Natural killer cell (primary cell): ENCODE measurements around the gene ZMYM2. TPM values are rescaled to one million over a fixed set of nuclear protein-coding genes. Genes with fewer than 3 reads are reported as not detected.

Source experiments
- ATAC-seq, 3 donors: fragments of 150-1000 bp in 2 of 3; fragments of 200-7000 bp in 1 of 3; cut with Tn5 transposase; 1 replicate in 1 of 3; 2 replicates in 2 of 3; pipeline ENCODE4 v1.10.0; 2021; ENCODE audit warnings: mild to moderate bottlenecking in 2 of 3, moderate library complexity in 2 of 3
- DNase-seq, 2 donors: peaks; one replicate each; pipeline versions ENCODE4 v3.0.0 to v3.0.0-alpha.2; 2013 to 2021; ENCODE audit warnings: mixed read lengths in 1 of 2
- H3K27ac ChIP-seq: one replicate; pipeline ENCODE4 v1.5.1; 2013; ENCODE audit warnings: mild to moderate bottlenecking, low read length
- H3K27me3 ChIP-seq: one replicate; pipeline ENCODE4 v1.6.1; 2013; ENCODE audit warnings: low read length; ENCODE audit not compliant: control insufficient read depth, insufficient read depth
- H3K36me3 ChIP-seq: one replicate; pipeline ENCODE4 v1.6.1; 2013; ENCODE audit warnings: low read length; ENCODE audit not compliant: control insufficient read depth, insufficient read depth
- H3K4me1 ChIP-seq: one replicate; pipeline ENCODE4 v1.6.1; 2013; ENCODE audit warnings: low read length; ENCODE audit not compliant: control insufficient read depth, insufficient read depth
- H3K4me3 ChIP-seq: one replicate; pipeline ENCODE4 v1.5.1; 2013; ENCODE audit warnings: low read length
- H3K9me3 ChIP-seq: one replicate; pipeline ENCODE4 v1.6.1; 2013; ENCODE audit warnings: low read length; ENCODE audit not compliant: control insufficient read depth, insufficient read depth
- H3K27ac Mint-ChIP-seq, 2 donors: one replicate each; pipeline ENCODE4 v1.8.0; 2022; ENCODE audit warnings: mild to moderate bottlenecking in 2 of 2, mixed read lengths in 2 of 2, moderate library complexity in 1 of 2
- H3K27me3 Mint-ChIP-seq, 2 donors: one replicate each; pipeline ENCODE4 v1.8.0; 2022; ENCODE audit warnings: low read depth in 2 of 2, mixed read lengths in 2 of 2
- H3K36me3 Mint-ChIP-seq: one replicate; pipeline ENCODE4 v1.8.0; 2022; ENCODE audit warnings: mixed read lengths
- H3K4me1 Mint-ChIP-seq, 2 donors: one replicate each; pipeline ENCODE4 v1.8.0; 2022; ENCODE audit warnings: mixed read lengths in 2 of 2
- H3K4me3 Mint-ChIP-seq: one replicate; pipeline ENCODE4 v1.8.0; 2022; ENCODE audit warnings: mild to moderate bottlenecking, moderate library complexity, mixed read lengths
- H3K9me3 Mint-ChIP-seq, 2 donors: one replicate each; pipeline ENCODE4 v1.8.0; 2022; ENCODE audit warnings: mixed read lengths in 2 of 2
- WGBS: methylation state at CpG from one replicate; pipeline ENCODE4 v1.1.7; 2013; ENCODE audit warnings: missing lambda C conversion rate; ENCODE audit not compliant: insufficient coverage; 5-methylcytosine and 5-hydroxymethylcytosine counted together
- intact Hi-C: fragments of 100-400 bp; cut with micrococcal nuclease; formaldehyde crosslinking; loops from one replicate; pipeline ENCODE4 v1.14.2; 2022
- total RNA-seq, 4 donors: library from RNA; stranded (reverse); fragments of 120-200 nt in 1 of 4; gene quantifications; one replicate each; pipeline versions ENCODE4 v1.2.3 to v1.2.4, GENCODE V29; 2013 to 2022
- TF ChIP-seq, protein P1 (sequence below): fragments of 200-600 bp; IDR thresholded peaks from one replicate; pipeline ENCODE4 v1.8.0; 2022; ENCODE audit warnings: antibody characterized with exemption

Gene ZMYM2
- total RNA-seq, 3 donors from 2014 or later (not counting 1 experiment from before 2014, with no cell fraction given): 82.1 to 101 (median 87.0) TPM

- WGBS: no CpG with 5 or more reads among the region's 5 CpGs
- Histone ChIP-seq H3K36me3 (peaks cover 26% of the 10 kb centered on the region), H3K9me3 (no peaks in the 10 kb centered on the region), H3K27ac (peak overlapping the region; percentile 54), H3K4me3 (no peak overlapping the region), H3K27me3 (no peaks in the 10 kb centered on the region), H3K4me1 (no peaks in the 10 kb centered on the region)
- TF ChIP-seq, protein P1, sequence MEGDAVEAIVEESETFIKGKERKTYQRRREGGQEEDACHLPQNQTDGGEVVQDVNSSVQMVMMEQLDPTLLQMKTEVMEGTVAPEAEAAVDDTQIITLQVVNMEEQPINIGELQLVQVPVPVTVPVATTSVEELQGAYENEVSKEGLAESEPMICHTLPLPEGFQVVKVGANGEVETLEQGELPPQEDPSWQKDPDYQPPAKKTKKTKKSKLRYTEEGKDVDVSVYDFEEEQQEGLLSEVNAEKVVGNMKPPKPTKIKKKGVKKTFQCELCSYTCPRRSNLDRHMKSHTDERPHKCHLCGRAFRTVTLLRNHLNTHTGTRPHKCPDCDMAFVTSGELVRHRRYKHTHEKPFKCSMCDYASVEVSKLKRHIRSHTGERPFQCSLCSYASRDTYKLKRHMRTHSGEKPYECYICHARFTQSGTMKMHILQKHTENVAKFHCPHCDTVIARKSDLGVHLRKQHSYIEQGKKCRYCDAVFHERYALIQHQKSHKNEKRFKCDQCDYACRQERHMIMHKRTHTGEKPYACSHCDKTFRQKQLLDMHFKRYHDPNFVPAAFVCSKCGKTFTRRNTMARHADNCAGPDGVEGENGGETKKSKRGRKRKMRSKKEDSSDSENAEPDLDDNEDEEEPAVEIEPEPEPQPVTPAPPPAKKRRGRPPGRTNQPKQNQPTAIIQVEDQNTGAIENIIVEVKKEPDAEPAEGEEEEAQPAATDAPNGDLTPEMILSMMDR: no peak
- Mint-ChIP-seq H3K4me3 (peak overlapping the region; percentile 74), H3K4me1 (peaks cover 10 to 17% of the 10 kb centered on the region in 2 donors), H3K9me3 (no peaks in the 10 kb centered on the region), H3K36me3 (peaks cover 7% of the 10 kb centered on the region), H3K27me3 (no peaks in the 10 kb centered on the region), H3K27ac (peak overlapping the region; percentile 83 to 85)
- intact Hi-C loops: no loop called here
- ATAC-seq (peak in 2 of 3 donors; percentile 7 to 18), DNase-seq (peak in 1 of 2 donors; percentile 9)
Measured at GRCh38 chr13:20049558-20050473, 91.3 kb downstream of the ZMYM2 start.

DNA sequence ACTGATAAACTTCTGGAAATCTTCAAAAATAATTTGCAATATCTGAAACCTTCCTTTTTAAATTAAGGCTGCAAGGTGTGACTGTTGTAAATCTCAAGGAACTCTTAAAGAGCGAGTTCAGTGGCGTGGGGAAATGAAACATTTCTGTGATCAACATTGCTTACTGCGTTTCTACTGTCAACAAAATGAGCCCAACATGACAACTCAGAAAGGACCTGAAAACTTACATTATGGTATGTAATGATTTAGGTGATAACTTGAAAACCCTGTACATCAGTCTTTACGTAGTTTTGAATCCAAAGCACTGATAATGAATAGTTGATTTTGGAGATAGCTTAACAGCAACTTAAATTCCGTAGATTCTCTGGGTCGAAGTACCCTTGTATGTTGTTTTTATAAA, 92.8 kb downstream of the ZMYM2 start:
- no peak overlapping the region for H3K27ac ChIP-seq
- DNase-seq: no peak
- H3K36me3 Mint-ChIP-seq: peaks cover 7% of the 10 kb centered on the region
- TF ChIP-seq, protein P1: no peak
- no peaks in the 10 kb centered on the region for H3K9me3 Mint-ChIP-seq
- H3K27me3 ChIP-seq: no peaks in the 10 kb centered on the region
- no peak for ATAC-seq
- no peak overlapping the region for H3K4me3 Mint-ChIP-seq
- H3K4me1 Mint-ChIP-seq: peaks cover 10 to 17% of the 10 kb centered on the region in 2 donors
- intact Hi-C loops: no loop called here
- H3K36me3 ChIP-seq: peaks cover 30% of the 10 kb centered on the region
- H3K4me3 ChIP-seq: no peak overlapping the region
- H3K9me3 ChIP-seq: no peaks in the 10 kb centered on the region
- no peaks in the 10 kb centered on the region for H3K27me3 Mint-ChIP-seq
- WGBS: 81% methylated on average over 6 of the region's 6 CpGs
- H3K27ac Mint-ChIP-seq: no peak overlapping the region
- no peaks in the 10 kb centered on the region for H3K4me1 ChIP-seq

GRCh38 chr13:20053016-20053415, 94.5 kb downstream of the ZMYM2 start:
- H3K4me3 Mint-ChIP-seq: no peak overlapping the region
- TF ChIP-seq, protein P1: no peak
- no peak overlapping the region for H3K27ac ChIP-seq
- H3K27me3 ChIP-seq: no peaks in the 10 kb centered on the region
- H3K36me3 ChIP-seq: peaks cover 35% of the 10 kb centered on the region
- no peaks in the 10 kb centered on the region for H3K9me3 ChIP-seq
- ATAC-seq (no peak), DNase-seq (no peak)
- WGBS: 99% methylated on average over 3 of the region's 3 CpGs
- no peak overlapping the region for H3K27ac Mint-ChIP-seq
- H3K4me1 ChIP-seq: no peaks in the 10 kb centered on the region
- no peak overlapping the region for H3K4me3 ChIP-seq
- intact Hi-C loops: no loop called here
- H3K27me3 Mint-ChIP-seq: no peaks in the 10 kb centered on the region
- H3K9me3 Mint-ChIP-seq: no peaks in the 10 kb centered on the region
- peaks cover 7% of the 10 kb centered on the region for H3K36me3 Mint-ChIP-seq
- H3K4me1 Mint-ChIP-seq: peaks cover 10 to 17% of the 10 kb centered on the region in 2 donors
